Caco-2 (cell line): ENCODE data around the gene SPINK4. TPM values are rescaled to one million over a fixed set of nuclear protein-coding genes. Genes with fewer than 3 reads are reported as not detected.

Experiments
- BruUV-seq: library from RNA; stranded (reverse); fragments of 400-500 nt; replicated peaks from 2 replicates; lab custom pipeline; 2021; lab: Mats Ljungman, UMichigan
- CTCF ChIA-PET: fragments of 300-600 bp; sonication (Branson Sonifier 250); formaldehyde crosslinking; loops from one replicate; lab custom pipeline; 2022; ENCODE audit warnings: antibody characterized with exemption; lab: Charles Lee
- POLR2A ChIA-PET: fragments of 300-600 bp; sonication (Branson Sonifier 250); formaldehyde crosslinking; loops from one replicate; lab custom pipeline; 2022; ENCODE audit warnings: antibody characterized with exemption; lab: Charles Lee
- DNase-seq, 2 experiments: peaks; one replicate each; pipeline versions ENCODE4 v3.0.0 to v3.0.0-alpha.2; 2020 to 2022
- H3K27me3 ChIP-seq: replicated peaks from 2 replicates; pipeline ENCODE4 v1.6.0; 2011; ENCODE audit warnings: low read length; ENCODE audit not compliant: control insufficient read depth, insufficient read depth
- H3K36me3 ChIP-seq: 2 replicates; pipeline ENCODE4 v1.5.1; 2011; ENCODE audit warnings: low read length; ENCODE audit not compliant: control insufficient read depth, insufficient read depth
- H3K4me1 ChIP-seq: fragments of 250-450 bp; sonication (Bioruptor Pico); 2 replicates; pipeline ENCODE4 v1.5.1; 2020; ENCODE audit warnings: mild to moderate bottlenecking
- H3K4me3 ChIP-seq: 2 replicates; pipeline ENCODE4 v1.5.1; 2011; ENCODE audit warnings: low read depth, mild to moderate bottlenecking, control low read depth, low read length
- H3K9me3 ChIP-seq: fragments of 250-450 bp; sonication (Bioruptor Pico); 2 replicates; pipeline ENCODE4 v1.5.1; 2020; ENCODE audit warnings: mild to moderate bottlenecking, moderate library complexity
- H3K27ac Mint-ChIP-seq: one replicate; pipeline ENCODE4 v1.8.0; 2022; ENCODE audit warnings: mixed read lengths; ENCODE audit not compliant: unreplicated experiment
- H3K27me3 Mint-ChIP-seq: one replicate; pipeline ENCODE4 v1.8.0; 2022; ENCODE audit warnings: mixed read lengths; ENCODE audit not compliant: insufficient read depth, unreplicated experiment
- H3K36me3 Mint-ChIP-seq: one replicate; pipeline ENCODE4 v1.8.0; 2022; ENCODE audit warnings: mild to moderate bottlenecking, mixed read lengths; ENCODE audit not compliant: insufficient read depth, unreplicated experiment
- H3K4me1 Mint-ChIP-seq: one replicate; pipeline ENCODE4 v1.8.0; 2022; ENCODE audit warnings: low read depth, mixed read lengths; ENCODE audit not compliant: unreplicated experiment
- H3K4me3 Mint-ChIP-seq: one replicate; pipeline ENCODE4 v1.8.0; 2022; ENCODE audit warnings: mild to moderate bottlenecking, moderate library complexity, mixed read lengths; ENCODE audit not compliant: unreplicated experiment
- H3K9me3 Mint-ChIP-seq: one replicate; pipeline ENCODE4 v1.8.0; 2022; ENCODE audit warnings: mixed read lengths; ENCODE audit not compliant: unreplicated experiment
- CTCF ChIP-seq, 2 experiments: fragments of 200-600 bp in 1 of 2; IDR thresholded peaks; 1 replicate in 1 of 2; 2 replicates in 1 of 2; pipeline versions ENCODE4 v1.5.1 to v1.8.0; 2011 to 2022; ENCODE audit warnings: antibody characterized with exemption in 1 of 2, control low read depth in 1 of 2, inconsistent platforms in 1 of 2, low read depth in 1 of 2, low read length in 1 of 2, mild to moderate bottlenecking in 1 of 2, moderate library complexity in 1 of 2; ENCODE audit not compliant: insufficient read depth in 1 of 2, severe bottlenecking in 1 of 2, unreplicated experiment in 1 of 2
- intact Hi-C: fragments of 100-400 bp; cut with micrococcal nuclease; formaldehyde crosslinking; loops from one replicate; pipeline ENCODE4 v1.10.0; 2022; ENCODE audit not compliant: unreplicated experiment
- total RNA-seq: library from RNA; stranded (reverse); gene quantifications from 2 replicates; pipeline ENCODE4 v1.2.3, GENCODE V29; 2022

The SPINK4 gene
- total RNA-seq, 1 experiment from 2014 or later, result 2.1 TPM

- Mint-ChIP-seq H3K27ac (no peak overlapping the region), H3K36me3 (peaks cover 5% of the 10 kb centered on the region), H3K27me3 (no peaks in the 10 kb centered on the region), H3K4me1 (peaks cover 18% of the 10 kb centered on the region), H3K4me3 (no peak overlapping the region), H3K9me3 (no peaks in the 10 kb centered on the region)
- intact Hi-C loops, result no loop called here
- Histone ChIP-seq H3K9me3 (no peaks in the 10 kb centered on the region), H3K4me3 (no peak overlapping the region), H3K36me3 (no peaks in the 10 kb centered on the region), H3K27me3 (no peaks in the 10 kb centered on the region), H3K4me1 (no peaks in the 10 kb centered on the region; the same call in 1 of the 2 replicates)
- BruUV-seq, result no TSS peak
- TF ChIP-seq CTCF (IDR thresholded peaks at IDR 0.05; ENCODE audit: insufficient read depth in 1 of 2, low read depth in 1 of 2, low read length in 1 of 2, severe bottlenecking in 1 of 2, unreplicated experiment in 1 of 2), result no peak
- no peak for DNase-seq
- POLR2A ChIA-PET, result no interaction called here
- CTCF ChIA-PET, result no interaction called here
These were observed 18.4 kb upstream of the SPINK4 start for GRCh38 chr9:33221568-33221884.

GRCh38 chr9:33222031-33222430, 17.9 kb upstream of the SPINK4 start:
- no peak overlapping the region for H3K4me3 Mint-ChIP-seq
- H3K9me3 ChIP-seq, result no peaks in the 10 kb centered on the region
- H3K36me3 Mint-ChIP-seq, result peaks cover 5% of the 10 kb centered on the region
- DNase-seq, result no peak
- BruUV-seq, result no TSS peak
- peaks cover 18% of the 10 kb centered on the region for H3K4me1 Mint-ChIP-seq
- H3K4me1 ChIP-seq, result no peaks in the 10 kb centered on the region; the same call in 1 of the 2 replicates
- intact Hi-C loops, result no loop called here
- H3K27ac Mint-ChIP-seq, result no peak overlapping the region
- H3K36me3 ChIP-seq, result no peaks in the 10 kb centered on the region
- TF ChIP-seq CTCF (IDR thresholded peaks at IDR 0.05; ENCODE audit: insufficient read depth in 1 of 2, low read depth in 1 of 2, low read length in 1 of 2, severe bottlenecking in 1 of 2, unreplicated experiment in 1 of 2), result no peak
- no peaks in the 10 kb centered on the region for H3K27me3 ChIP-seq
- H3K4me3 ChIP-seq, result no peak overlapping the region
- CTCF ChIA-PET, result no interaction called here
- no peaks in the 10 kb centered on the region for H3K27me3 Mint-ChIP-seq
- no peaks in the 10 kb centered on the region for H3K9me3 Mint-ChIP-seq
- POLR2A ChIA-PET, result no interaction called here

- no peak for DNase-seq
- Mint-ChIP-seq H3K4me3 (no peak overlapping the region), H3K9me3 (no peaks in the 10 kb centered on the region), H3K36me3 (peaks cover 5% of the 10 kb centered on the region), H3K27me3 (no peaks in the 10 kb centered on the region), H3K4me1 (peaks cover 18% of the 10 kb centered on the region), H3K27ac (no peak overlapping the region)
- Histone ChIP-seq H3K36me3 (no peaks in the 10 kb centered on the region), H3K9me3 (no peaks in the 10 kb centered on the region), H3K27me3 (no peaks in the 10 kb centered on the region), H3K4me1 (no peaks in the 10 kb centered on the region; the same call in 1 of the 2 replicates), H3K4me3 (no peak overlapping the region)
- no TSS peak for BruUV-seq
- no peak for TF ChIP-seq CTCF (IDR thresholded peaks at IDR 0.05; ENCODE audit: insufficient read depth in 1 of 2, low read depth in 1 of 2, low read length in 1 of 2, severe bottlenecking in 1 of 2, unreplicated experiment in 1 of 2)
- CTCF ChIA-PET, result interaction anchor here (0.5 to 0.6 kb wide), 2 partner anchors 29 to 94 kb away, joined by 3 read pairs; no protein-coding TSS in a partner anchor
- intact Hi-C loops, result loop anchor here (2.0 kb wide), 1 partner anchor 51 kb away; no protein-coding TSS in a partner anchor
- POLR2A ChIA-PET, result no interaction called here
These were observed 16.3 kb upstream of the SPINK4 start for GRCh38 chr9:33223696-33224095.
